Colonic mucosa (tissue), 4 donors: Measurements from ENCODE around the gene CHPT1. TPM values are rescaled to one million over a fixed set of nuclear protein-coding genes. Genes with fewer than 3 reads are reported as not detected.

Source experiments
- DNase-seq: peaks from one replicate; pipeline ENCODE4 v3.0.0-alpha.2; 2020
- H3K27ac ChIP-seq: fragments of 200-600 bp; one replicate; pipeline ENCODE4 v1.8.0; 2021
- H3K27me3 ChIP-seq: fragments of 200-600 bp; one replicate; pipeline ENCODE4 v1.8.0; 2021
- H3K36me3 ChIP-seq: fragments of 200-600 bp; one replicate; pipeline ENCODE4 v1.8.0; 2021
- H3K4me1 ChIP-seq: fragments of 200-600 bp; one replicate; pipeline ENCODE4 v1.8.0; 2021; ENCODE audit warnings: mild to moderate bottlenecking
- H3K4me3 ChIP-seq: fragments of 200-600 bp; one replicate; pipeline ENCODE4 v1.8.0; 2021
- H3K9ac ChIP-seq, 2 donors: one replicate each; pipeline ENCODE4 v1.7.0; 2013; ENCODE audit warnings: control low read depth in 2 of 2, low read depth in 2 of 2, low read length in 2 of 2
- H3K9me3 ChIP-seq: fragments of 200-600 bp; one replicate; pipeline ENCODE4 v1.8.0; 2021
- intact Hi-C: fragments of 100-400 bp; cut with DNase I; formaldehyde crosslinking; loops from one replicate; pipeline ENCODE4 v1.14.1; 2022
- total RNA-seq, 2 donors: library from RNA; stranded (reverse); fragmentation: NEBNext Ultra II Directional in 1 of 2; extraction: Animal tissue kit (Norgen Biotek cat#: 25700) in 1 of 2; gene quantifications; one replicate each; pipeline ENCODE4 v1.2.1, GENCODE V29; 2021
- TF ChIP-seq, protein P1 (sequence below): fragments of 200-600 bp; IDR thresholded peaks from one replicate; pipeline ENCODE4 v1.8.0; 2022; ENCODE audit warnings: antibody characterized with exemption, mild to moderate bottlenecking
- donor health status: healthy.
- donor health status: DM: no; HTN: no; CAD: no.
- donor health status: DM: no; HTN: no; CAD: no.

The CHPT1 gene
- total RNA-seq, 2 donors from 2014 or later: 88.6 to 108 TPM

DNA sequence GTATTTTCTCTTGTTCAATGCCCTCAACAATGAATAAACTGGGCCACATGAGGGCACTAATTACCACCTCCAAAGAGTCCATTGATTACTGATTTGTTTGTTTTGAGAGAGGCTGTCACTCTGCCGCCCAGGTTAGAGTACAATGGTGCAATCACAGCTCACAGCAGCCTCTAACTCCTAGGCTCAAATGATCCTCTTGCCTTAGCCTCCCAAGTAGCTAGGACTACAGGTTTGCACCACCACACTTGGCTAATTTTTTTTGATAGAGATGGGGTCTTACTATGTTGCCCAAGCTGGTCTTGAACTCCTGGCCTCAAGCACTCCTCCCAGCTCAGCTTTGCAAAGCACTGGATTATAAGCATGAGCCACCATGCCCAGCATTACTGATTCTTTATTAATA is 70.1 kb downstream of the CHPT1 start:
- H3K27ac ChIP-seq: no peak overlapping the region
- no peak overlapping the region for H3K4me3 ChIP-seq
- intact Hi-C loops: no loop called here
- peaks cover 10% of the 10 kb centered on the region for H3K36me3 ChIP-seq
- H3K9me3 ChIP-seq: no peaks in the 10 kb centered on the region
- H3K9ac ChIP-seq: no peak overlapping the region
- no peaks in the 10 kb centered on the region for H3K4me1 ChIP-seq
- DNase-seq: no peak
- TF ChIP-seq, protein P1, sequence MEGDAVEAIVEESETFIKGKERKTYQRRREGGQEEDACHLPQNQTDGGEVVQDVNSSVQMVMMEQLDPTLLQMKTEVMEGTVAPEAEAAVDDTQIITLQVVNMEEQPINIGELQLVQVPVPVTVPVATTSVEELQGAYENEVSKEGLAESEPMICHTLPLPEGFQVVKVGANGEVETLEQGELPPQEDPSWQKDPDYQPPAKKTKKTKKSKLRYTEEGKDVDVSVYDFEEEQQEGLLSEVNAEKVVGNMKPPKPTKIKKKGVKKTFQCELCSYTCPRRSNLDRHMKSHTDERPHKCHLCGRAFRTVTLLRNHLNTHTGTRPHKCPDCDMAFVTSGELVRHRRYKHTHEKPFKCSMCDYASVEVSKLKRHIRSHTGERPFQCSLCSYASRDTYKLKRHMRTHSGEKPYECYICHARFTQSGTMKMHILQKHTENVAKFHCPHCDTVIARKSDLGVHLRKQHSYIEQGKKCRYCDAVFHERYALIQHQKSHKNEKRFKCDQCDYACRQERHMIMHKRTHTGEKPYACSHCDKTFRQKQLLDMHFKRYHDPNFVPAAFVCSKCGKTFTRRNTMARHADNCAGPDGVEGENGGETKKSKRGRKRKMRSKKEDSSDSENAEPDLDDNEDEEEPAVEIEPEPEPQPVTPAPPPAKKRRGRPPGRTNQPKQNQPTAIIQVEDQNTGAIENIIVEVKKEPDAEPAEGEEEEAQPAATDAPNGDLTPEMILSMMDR: no peak
- H3K27me3 ChIP-seq: no peaks in the 10 kb centered on the region

DNA sequence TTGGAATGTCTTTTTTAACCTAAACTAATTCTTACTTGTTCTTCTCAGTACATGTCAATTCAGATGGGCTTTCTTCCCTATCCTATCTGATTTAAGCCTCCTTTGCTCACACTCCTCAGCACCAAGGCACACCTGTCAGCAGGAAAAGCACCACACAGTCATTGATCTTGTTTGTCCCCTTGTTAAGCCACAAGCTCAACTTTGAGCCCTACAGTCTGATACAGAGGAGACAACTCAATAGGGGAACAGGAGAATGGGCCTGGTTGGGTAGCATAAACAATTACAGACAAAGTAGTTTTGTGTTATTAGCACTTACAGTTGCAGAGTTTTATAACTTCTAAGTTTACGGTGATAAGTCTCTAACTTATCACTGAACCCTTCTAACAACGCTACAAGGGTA is 71.3 kb downstream of the CHPT1 start:
- no peak overlapping the region for H3K9ac ChIP-seq
- no peak overlapping the region for H3K27ac ChIP-seq
- TF ChIP-seq, protein P1: no peak
- no peak overlapping the region for H3K4me3 ChIP-seq
- intact Hi-C loops: no loop called here
- H3K4me1 ChIP-seq: no peaks in the 10 kb centered on the region
- peaks cover 10% of the 10 kb centered on the region for H3K36me3 ChIP-seq
- no peaks in the 10 kb centered on the region for H3K9me3 ChIP-seq
- no peak for DNase-seq
- no peaks in the 10 kb centered on the region for H3K27me3 ChIP-seq

DNA sequence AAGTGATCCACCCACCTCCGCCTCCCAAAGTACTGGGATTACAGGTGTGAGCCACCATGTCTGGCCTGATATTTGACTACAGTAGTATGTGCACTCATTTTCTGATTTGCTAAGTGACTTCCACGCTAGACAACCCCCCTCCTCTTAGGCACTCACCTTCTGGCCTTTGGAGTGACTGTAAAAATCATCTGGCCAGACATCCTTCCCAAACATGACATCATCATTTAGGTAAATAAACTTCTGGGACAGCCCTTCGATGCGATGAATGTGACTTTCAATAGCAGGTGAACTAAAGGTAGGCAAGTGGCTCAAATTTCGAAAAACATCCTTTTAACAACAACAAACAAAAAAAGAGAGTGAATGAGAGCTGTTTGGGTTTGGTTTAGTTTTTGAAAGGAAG is 72.4 kb downstream of the CHPT1 start:
- Histone ChIP-seq H3K4me3 (no peak overlapping the region), H3K9ac (no peak overlapping the region), H3K4me1 (no peaks in the 10 kb centered on the region), H3K9me3 (no peaks in the 10 kb centered on the region), H3K27me3 (no peaks in the 10 kb centered on the region), H3K36me3 (peaks cover 10% of the 10 kb centered on the region), H3K27ac (no peak overlapping the region)
- intact Hi-C loops: loop anchor here (5.0 to 10.0 kb wide), 2 partner anchors 72 to 355 kb away; no protein-coding TSS in a partner anchor
- no peak for DNase-seq
- TF ChIP-seq, protein P1: no peak

DNA sequence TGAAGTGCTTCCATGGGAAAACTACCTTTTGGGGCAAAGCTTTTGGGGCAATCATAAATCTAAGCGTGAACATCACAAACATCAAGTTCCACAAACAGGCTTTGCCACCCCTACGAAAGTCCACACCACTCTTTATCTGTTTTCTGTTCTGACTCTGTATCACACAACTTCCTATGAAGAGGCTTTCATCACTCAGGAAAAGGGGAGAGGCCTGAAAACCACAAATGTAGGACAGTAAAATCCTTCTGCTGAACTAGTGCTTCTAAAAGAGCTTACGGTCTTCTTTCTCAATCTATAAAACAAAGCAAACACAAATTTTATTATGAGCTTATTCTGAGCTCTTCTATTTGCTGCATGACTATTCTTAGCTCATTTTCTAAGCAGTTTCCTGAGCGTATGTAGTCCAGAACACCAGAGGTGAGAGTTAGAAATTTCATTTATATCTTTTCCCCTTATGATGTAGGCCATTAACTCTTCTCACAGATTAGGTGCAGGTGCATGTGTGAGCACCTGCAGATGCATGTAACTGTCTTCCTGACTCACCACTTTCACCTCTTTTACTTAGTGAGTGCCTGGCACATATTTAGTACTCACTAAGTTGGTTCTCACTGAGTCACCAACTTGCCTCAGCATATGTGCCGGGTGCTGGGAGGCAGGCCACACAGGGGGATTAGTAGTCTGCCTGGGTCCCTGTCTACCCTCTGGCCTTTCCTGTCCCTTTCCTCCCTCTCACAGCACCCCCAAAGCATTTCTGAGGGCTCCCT is 74.8 kb downstream of the CHPT1 start:
- no peak overlapping the region for H3K4me3 ChIP-seq
- DNase-seq: no peak
- intact Hi-C loops: loop anchor here (5.0 to 10.0 kb wide), 2 partner anchors 70 to 357 kb away; no protein-coding TSS in a partner anchor
- TF ChIP-seq, protein P1: no peak
- no peaks in the 10 kb centered on the region for H3K4me1 ChIP-seq
- no peak overlapping the region for H3K9ac ChIP-seq
- H3K9me3 ChIP-seq: no peaks in the 10 kb centered on the region
- no peak overlapping the region for H3K27ac ChIP-seq
- H3K36me3 ChIP-seq: peaks cover 7% of the 10 kb centered on the region
- H3K27me3 ChIP-seq: no peaks in the 10 kb centered on the region

DNA sequence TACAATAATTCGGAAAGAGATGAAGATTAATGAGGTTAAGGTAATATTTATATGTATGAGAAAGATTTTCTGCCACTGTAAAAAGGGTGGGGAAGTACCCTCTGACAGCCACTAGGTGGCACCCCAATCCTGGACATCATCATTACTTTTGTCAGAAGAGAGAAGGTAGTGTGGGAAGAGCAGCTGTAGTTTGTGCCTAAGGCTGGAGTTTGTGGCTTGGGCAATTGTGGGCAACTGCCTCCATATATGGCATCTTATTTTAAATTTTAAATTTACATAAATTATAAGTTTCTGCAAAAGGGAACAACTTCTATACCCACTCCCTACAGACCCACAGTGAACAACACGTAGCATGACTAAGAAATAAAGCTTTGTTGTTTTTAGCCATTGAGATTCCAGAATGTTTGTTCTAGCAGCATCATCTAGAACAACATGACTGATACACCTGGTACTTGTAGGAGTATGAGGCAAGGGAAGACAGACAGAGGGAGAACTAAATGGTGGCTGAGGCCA is 76.3 kb downstream of the CHPT1 start:
- DNase-seq: peak; percentile 76
- intact Hi-C loops: loop anchor here (5.0 to 10.0 kb wide), 2 partner anchors 69 to 359 kb away; no protein-coding TSS in a partner anchor
- Histone ChIP-seq H3K27me3 (no peaks in the 10 kb centered on the region), H3K4me3 (no peak overlapping the region), H3K36me3 (peaks cover 5% of the 10 kb centered on the region), H3K4me1 (no peaks in the 10 kb centered on the region), H3K9ac (no peak overlapping the region), H3K27ac (peak overlapping the region; percentile 28), H3K9me3 (no peaks in the 10 kb centered on the region)
- TF ChIP-seq, protein P1: peak; percentile 97
